H9 (cell line): ENCODE measurements around the gene ATP12A. TPM values are rescaled to one million over a fixed set of nuclear protein-coding genes. Genes with fewer than 3 reads are reported as not detected.

Source experiments
- DNase-seq: peaks from one replicate; pipeline ENCODE4 v3.0.0-alpha.2; 2017
- H2AFZ ChIP-seq: one replicate; pipeline ENCODE4 v1.6.1; 2013; ENCODE audit warnings: mild to moderate bottlenecking, low read length, control low read depth, moderate library complexity
- H2AK5ac ChIP-seq: 2 replicates; pipeline ENCODE4 v1.6.1; 2013; ENCODE audit warnings: low read length, control low read depth, mixed read lengths; ENCODE audit not compliant: insufficient read length
- H2BK120ac ChIP-seq: one replicate; pipeline ENCODE4 v1.6.1; 2013; ENCODE audit warnings: low read depth, mild to moderate bottlenecking, low read length, control low read depth, inconsistent platforms; ENCODE audit not compliant: poor library complexity, severe bottlenecking
- H2BK12ac ChIP-seq: 2 replicates; pipeline ENCODE4 v1.6.1; 2013; ENCODE audit warnings: low read length, control low read depth, mixed read lengths, low read depth; ENCODE audit not compliant: insufficient read length
- H2BK15ac ChIP-seq: 2 replicates; pipeline ENCODE4 v1.6.1; 2013; ENCODE audit warnings: low read depth, low read length, control low read depth
- H2BK20ac ChIP-seq: one replicate; pipeline ENCODE4 v1.6.1; 2013; ENCODE audit warnings: low read depth, mild to moderate bottlenecking, low read length, control low read depth, inconsistent platforms; ENCODE audit not compliant: poor library complexity, severe bottlenecking
- H2BK5ac ChIP-seq: 2 replicates; pipeline ENCODE4 v1.6.1; 2013; ENCODE audit warnings: low read length, control low read depth, mixed read lengths; ENCODE audit not compliant: insufficient read length
- H3K14ac ChIP-seq: 2 replicates; pipeline ENCODE4 v1.6.1; 2013; ENCODE audit warnings: low read length, control low read depth; ENCODE audit not compliant: insufficient read depth
- H3K18ac ChIP-seq: 2 replicates; pipeline ENCODE4 v1.6.1; 2013; ENCODE audit warnings: low read depth, mild to moderate bottlenecking, mixed read lengths, low read length, control low read depth; ENCODE audit not compliant: insufficient read length
- H3K23ac ChIP-seq: 2 replicates; pipeline ENCODE4 v1.6.1; 2013; ENCODE audit warnings: low read length, control low read depth, mixed read lengths, low read depth; ENCODE audit not compliant: insufficient read length
- H3K23me2 ChIP-seq: 2 replicates; pipeline ENCODE4 v1.6.1; 2013; ENCODE audit warnings: low read depth, mild to moderate bottlenecking, mixed read lengths, low read length, control low read depth; ENCODE audit not compliant: insufficient read length, poor library complexity, severe bottlenecking
- H3K27ac ChIP-seq: 2 replicates; pipeline ENCODE4 v1.5.1; 2013; ENCODE audit warnings: low read length, control low read depth, mixed read lengths, low read depth; ENCODE audit not compliant: insufficient read length
- H3K27me3 ChIP-seq: 2 replicates; pipeline ENCODE4 v1.6.1; 2013; ENCODE audit warnings: low read length, control low read depth, inconsistent platforms; ENCODE audit not compliant: insufficient read depth
- H3K4ac ChIP-seq: 2 replicates; pipeline ENCODE4 v1.6.1; 2013; ENCODE audit warnings: low read depth, mild to moderate bottlenecking, control low read depth, inconsistent platforms, low read length, moderate library complexity
- H3K4me1 ChIP-seq: 2 replicates; pipeline ENCODE4 v1.6.1; 2013; ENCODE audit warnings: low read length, control low read depth, inconsistent platforms; ENCODE audit not compliant: insufficient read depth
- H3K4me2 ChIP-seq: 2 replicates; pipeline ENCODE4 v1.6.1; 2013; ENCODE audit warnings: low read length, control low read depth, mixed read lengths; ENCODE audit not compliant: insufficient read length, insufficient read depth
- H3K56ac ChIP-seq: 2 replicates; pipeline ENCODE4 v1.6.1; 2013; ENCODE audit warnings: low read depth, mild to moderate bottlenecking, mixed read lengths, low read length, control low read depth; ENCODE audit not compliant: insufficient read length
- H3K79me1 ChIP-seq: 2 replicates; pipeline ENCODE4 v1.6.1; 2013; ENCODE audit warnings: low read depth, mild to moderate bottlenecking, moderate library complexity, low read length, control low read depth, inconsistent platforms; ENCODE audit not compliant: insufficient read depth, poor library complexity, severe bottlenecking
- H3K79me2 ChIP-seq: 2 replicates; pipeline ENCODE4 v1.6.1; 2013; ENCODE audit warnings: low read length, control low read depth, inconsistent platforms; ENCODE audit not compliant: insufficient read depth
- H3K9ac ChIP-seq: 2 replicates; pipeline ENCODE4 v1.6.1; 2013; ENCODE audit warnings: low read length, control low read depth, mixed read lengths; ENCODE audit not compliant: insufficient read length; ENCODE audit errors: extremely low read depth
- H3K9me3 ChIP-seq: one replicate; pipeline ENCODE4 v1.6.1; 2013; ENCODE audit warnings: low read depth, low read length, inconsistent platforms; ENCODE audit not compliant: control insufficient read depth
- H3T11ph ChIP-seq: one replicate; pipeline ENCODE4 v1.6.1; 2013; ENCODE audit warnings: mild to moderate bottlenecking, low read length, control low read depth, inconsistent platforms
- H4K20me1 ChIP-seq: one replicate; pipeline ENCODE4 v1.6.1; 2013; ENCODE audit not compliant: control insufficient read depth, insufficient read length, insufficient read depth
- H4K5ac ChIP-seq: 2 replicates; pipeline ENCODE4 v1.6.1; 2013; ENCODE audit warnings: low read depth, mild to moderate bottlenecking, mixed read lengths, low read length, control low read depth; ENCODE audit not compliant: insufficient read length
- H4K8ac ChIP-seq: replicated peaks from 2 replicates; pipeline ENCODE4 v1.6.1; 2013; ENCODE audit warnings: low read length, control low read depth, mixed read lengths, low read depth; ENCODE audit not compliant: insufficient read length
- H4K91ac ChIP-seq: 2 replicates; pipeline ENCODE4 v1.6.1; 2013; ENCODE audit warnings: low read depth, mild to moderate bottlenecking, moderate library complexity, mixed read lengths, low read length, control low read depth; ENCODE audit not compliant: insufficient read length
- H3K27ac Mint-ChIP-seq, 3 experiments: 2 replicates in 2 of 3; 3 replicates in 1 of 3; pipeline ENCODE4 v1.8.0; 2020 to 2021; ENCODE audit warnings: mixed read lengths in 3 of 3, mild to moderate bottlenecking in 1 of 3, moderate library complexity in 1 of 3
- H3K27me3 Mint-ChIP-seq: 2 replicates; pipeline ENCODE4 v1.8.0; 2021; ENCODE audit warnings: low read depth, mild to moderate bottlenecking, moderate library complexity, mixed read lengths
- H3K36me3 Mint-ChIP-seq, 3 experiments: 2 replicates in 2 of 3; 3 replicates in 1 of 3; pipeline ENCODE4 v1.8.0; 2020 to 2021; ENCODE audit warnings: low read depth in 3 of 3, mixed read lengths in 3 of 3; ENCODE audit not compliant: insufficient read depth in 1 of 3
- H3K4me1 Mint-ChIP-seq, 2 experiments: 2 replicates each; pipeline ENCODE4 v1.8.0; 2020; ENCODE audit warnings: mixed read lengths in 2 of 2
- H3K4me3 Mint-ChIP-seq, 2 experiments: 2 replicates in 1 of 2; 3 replicates in 1 of 2; pipeline ENCODE4 v1.8.0; 2020 to 2021; ENCODE audit warnings: mild to moderate bottlenecking in 2 of 2, mixed read lengths in 2 of 2, moderate library complexity in 1 of 2
- H3K9me3 Mint-ChIP-seq, 2 experiments: 2 replicates in 1 of 2; 3 replicates in 1 of 2; pipeline ENCODE4 v1.8.0; 2020; ENCODE audit warnings: mild to moderate bottlenecking in 2 of 2, mixed read lengths in 2 of 2, moderate library complexity in 1 of 2
- WGBS: extraction: QIAGEN DNeasy Blood & Tissue Kit; methylation state at CpG from one replicate; pipeline ENCODE4 v1.1.7; 2013; ENCODE audit warnings: missing lambda C conversion rate, low lambda C conversion rate, mixed read lengths; ENCODE audit not compliant: insufficient read length; ENCODE audit errors: extremely low coverage; 5-methylcytosine and 5-hydroxymethylcytosine counted together
- total RNA-seq: library from RNA; stranded (reverse); gene quantifications from 2 replicates; pipeline ENCODE4 v1.2.1, GENCODE V29; 2021
- TF ChIP-seq, protein P1 (sequence below): fragments of 200-600 bp; sonication (generic); conservative IDR thresholded peaks from 3 replicates; pipeline ENCODE4 v1.8.0; 2021; ENCODE audit warnings: antibody characterized with exemption, mild to moderate bottlenecking

ATP12A gene
- total RNA-seq, 1 experiment from 2014 or later, result 0.94 TPM

DNA sequence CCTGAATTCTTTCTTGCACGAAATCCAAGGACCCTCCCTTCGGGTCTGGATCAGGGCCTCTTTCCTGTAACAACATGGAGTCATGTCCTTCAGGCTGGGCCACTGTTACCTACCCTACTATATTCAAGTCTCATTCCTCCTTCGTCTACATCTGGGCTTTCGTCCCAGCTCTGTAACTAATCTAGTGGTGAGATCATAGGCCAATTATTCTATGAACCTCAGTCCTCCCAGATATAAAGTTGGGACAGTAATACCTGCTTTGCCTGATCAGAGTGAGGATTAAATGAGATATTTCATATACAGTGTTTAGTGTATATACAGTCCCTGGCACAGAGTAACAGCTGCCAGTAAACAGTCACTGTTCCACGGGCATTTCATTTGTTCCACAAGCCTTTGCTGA is 48.3 kb upstream of the ATP12A start:
- Mint-ChIP-seq H3K9me3 (no peaks in the 10 kb centered on the region), H3K4me3 (no peak overlapping the region), H3K4me1 (peaks cover 18 to 20% of the 10 kb centered on the region in 2 experiments), H3K27me3 (peaks cover 3% of the 10 kb centered on the region; the same call in 1 of the 2 replicates), H3K36me3 (peaks cover 0 to 2% (median 0%) of the 10 kb centered on the region in 3 experiments; a peak in 2 of 7 replicates), H3K27ac (no peak overlapping the region)
- no CpG with 5 or more reads among the region's 5 CpGs for WGBS
- Histone ChIP-seq H3K9me3 (no peaks in the 10 kb centered on the region), H2BK15ac (no peak overlapping the region), H2AK5ac (no peak overlapping the region), H3K14ac (no peak overlapping the region), H3K4ac (no peak overlapping the region), H4K91ac (no peak overlapping the region), H2BK12ac (no peak overlapping the region), H3T11ph (no peak overlapping the region), H3K79me2 (no peaks in the 10 kb centered on the region), H4K5ac (no peak overlapping the region), H3K56ac (no peak overlapping the region), H3K4me2 (no peak overlapping the region), H3K23ac (no peak overlapping the region), H3K23me2 (no peaks in the 10 kb centered on the region), H2BK20ac (no peak overlapping the region), H4K20me1 (no peaks in the 10 kb centered on the region), H2BK5ac (no peak overlapping the region), H3K4me1 (peaks cover 4% of the 10 kb centered on the region; the same call in 1 of the 2 replicates), H4K8ac (no peak overlapping the region), H3K18ac (no peak overlapping the region), H3K9ac (no peak overlapping the region), H2AFZ (no peak overlapping the region), H3K27ac (no peak overlapping the region), H3K27me3 (no peaks in the 10 kb centered on the region), H3K79me1 (no peaks in the 10 kb centered on the region), H2BK120ac (no peak overlapping the region)
- DNase-seq, result no peak
- TF ChIP-seq, protein P1, sequence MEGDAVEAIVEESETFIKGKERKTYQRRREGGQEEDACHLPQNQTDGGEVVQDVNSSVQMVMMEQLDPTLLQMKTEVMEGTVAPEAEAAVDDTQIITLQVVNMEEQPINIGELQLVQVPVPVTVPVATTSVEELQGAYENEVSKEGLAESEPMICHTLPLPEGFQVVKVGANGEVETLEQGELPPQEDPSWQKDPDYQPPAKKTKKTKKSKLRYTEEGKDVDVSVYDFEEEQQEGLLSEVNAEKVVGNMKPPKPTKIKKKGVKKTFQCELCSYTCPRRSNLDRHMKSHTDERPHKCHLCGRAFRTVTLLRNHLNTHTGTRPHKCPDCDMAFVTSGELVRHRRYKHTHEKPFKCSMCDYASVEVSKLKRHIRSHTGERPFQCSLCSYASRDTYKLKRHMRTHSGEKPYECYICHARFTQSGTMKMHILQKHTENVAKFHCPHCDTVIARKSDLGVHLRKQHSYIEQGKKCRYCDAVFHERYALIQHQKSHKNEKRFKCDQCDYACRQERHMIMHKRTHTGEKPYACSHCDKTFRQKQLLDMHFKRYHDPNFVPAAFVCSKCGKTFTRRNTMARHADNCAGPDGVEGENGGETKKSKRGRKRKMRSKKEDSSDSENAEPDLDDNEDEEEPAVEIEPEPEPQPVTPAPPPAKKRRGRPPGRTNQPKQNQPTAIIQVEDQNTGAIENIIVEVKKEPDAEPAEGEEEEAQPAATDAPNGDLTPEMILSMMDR, result no peak
